Endothelial cell of coronary artery (primary cell): ENCODE data around the gene NXF2B. TPM values are rescaled to one million over a fixed set of nuclear protein-coding genes. Genes with fewer than 3 reads are reported as not detected.

ENCODE experiments used
- total RNA-seq: library from RNA; depleted of rRNA; stranded (reverse); fragments of >200 nt; gene quantifications from 2 replicates; pipeline ENCODE4 v1.2.3, GENCODE V29; 2014

NXF2B gene
- not detected in 2 replicates for total RNA-seq

GRCh38 chrX:102439908-102440307 lies at the start of gene NXF2B:
NXF2B (minus strand) TSS chrX:102440008; CDS start chrX:102380036, 59,972 bp downstream.

GRCh38 chrX:102471762-102472220 lies 32.0 kb upstream of the NXF2B start, which contains the start of gene TCP11X2:
TCP11X2 (minus strand) TSS chrX:102471812.

Other genes starting within 250 kb of the NXF2B start
- gene TCP11X1, start 224.7 kb downstream of the NXF2B start, total RNA-seq, result not detected in 2 replicates
- not detected in 2 replicates for gene NXF2, start 192.8 kb downstream of the NXF2B start, total RNA-seq
- not detected in 2 replicates for gene TCP11X2, start 31.8 kb upstream of the NXF2B start, total RNA-seq
- 0.75 and 2.8 TPM in 2 replicates for gene TMSB15A, start 76.7 kb upstream of the NXF2B start, total RNA-seq
- 16.4 and 16.6 TPM in 2 replicates for gene ARMCX5, start 159.5 kb upstream of the NXF2B start, total RNA-seq
- gene GPRASP1, start 211.5 kb upstream of the NXF2B start, total RNA-seq, result 0.99 and 2.2 TPM in 2 replicates